ENCODE measurements around the gene TUBGCP6.

- TF ChIP-seq CTCF (IDR thresholded peaks at IDR 0.05) (no peak), POLR2A (IDR thresholded peaks at IDR 0.05) (no peak)
These were observed 28.7 kb downstream of the TUBGCP6 start for GRCh38 chr22:50216055-50216683.

Data from thyroid gland (tissue), 4 donors.